HCT116 (cell line): Measurements from ENCODE around the gene GPR150. TPM values are rescaled to one million over a fixed set of nuclear protein-coding genes. Genes with fewer than 3 reads are reported as not detected.

ENCODE experiments used
- ATAC-seq: fragments of 200-7000 bp; cut with Tn5 transposase; 2 replicates; pipeline ENCODE4 v1.9.1; 2020; ENCODE audit warnings: mild to moderate bottlenecking, moderate library complexity
- BruUV-seq: library from RNA; stranded (reverse); fragments of 400-500 nt; replicated peaks from 2 replicates; lab custom pipeline; 2021; lab: Mats Ljungman, UMichigan
- CTCF ChIA-PET: fragments of 300-600 bp; sonication (Branson Sonifier 250); formaldehyde crosslinking; loops from one replicate; lab custom pipeline; 2021; ENCODE audit warnings: antibody characterized with exemption; lab: Charles Lee
- POLR2A ChIA-PET: fragments of 300-600, 350-600 bp; sonication (Branson Sonifier 250); formaldehyde crosslinking; loops from one replicate; lab custom pipeline; 2021; ENCODE audit warnings: antibody characterized with exemption; lab: Charles Lee
- RAD21 ChIA-PET, 2 experiments: fragments of 300-600 bp; sonication (Branson Sonifier 250); formaldehyde crosslinking; loops; one replicate each; lab custom pipeline; 2023; ENCODE audit warnings: low total read pairs in 2 of 2; ENCODE audit not compliant: uncharacterized antibody in 2 of 2, unreplicated experiment in 2 of 2, low non-redundant PET in 1 of 2; lab: Charles Lee
- DNase-seq: peaks from one replicate; pipeline ENCODE4 v3.0.0-alpha.2; 2010; ENCODE audit warnings: low read depth, low spot score
- H2AFZ ChIP-seq: fragments of 200-600 bp; shearing (Covaris generic), sonication (generic); 2 replicates; pipeline ENCODE4 v1.6.1; 2017; ENCODE audit warnings: low read depth, mixed run types, mixed read lengths, antibody characterized with exemption, low read length; ENCODE audit not compliant: poor library complexity, severe bottlenecking
- H3K27ac ChIP-seq: 2 replicates; pipeline ENCODE4 v1.5.1; 2012; ENCODE audit warnings: low read depth, low read length
- H3K27me3 ChIP-seq: fragments of 200-600 bp; sonication (generic); 2 replicates; pipeline ENCODE4 v1.6.1; 2016; ENCODE audit warnings: mixed run types, low read length, mixed read lengths; ENCODE audit not compliant: insufficient read depth
- H3K36me3 ChIP-seq, 2 experiments: fragments of 200-500 bp in 1 of 2; fragments of 200-600 bp in 1 of 2; sonication (Bioruptor generic) in 1 of 2; sonication (generic) in 1 of 2; 2 replicates each; pipeline versions ENCODE4 v1.5.1 to v1.6.1; 2014 to 2016; ENCODE audit warnings: low read length in 2 of 2, inconsistent platforms in 1 of 2, mixed read lengths in 1 of 2, mixed run types in 1 of 2; ENCODE audit not compliant: insufficient read depth in 2 of 2, control insufficient read depth in 1 of 2
- H3K4me1 ChIP-seq, 2 experiments: fragments of 200-600 bp in 1 of 2; sonication (generic) in 1 of 2; 2 replicates each; pipeline versions ENCODE4 v1.5.1 to v1.6.1; 2012 to 2017; ENCODE audit warnings: low read length in 2 of 2, inconsistent platforms in 1 of 2, mild to moderate bottlenecking in 1 of 2, mixed read lengths in 1 of 2, mixed run types in 1 of 2, moderate library complexity in 1 of 2; ENCODE audit not compliant: insufficient read depth in 2 of 2, control insufficient read depth in 1 of 2
- H3K4me2 ChIP-seq: fragments of 200-600 bp; sonication (generic); 2 replicates; pipeline ENCODE4 v1.6.1; 2017; ENCODE audit warnings: mixed run types, low read length, mixed read lengths
- H3K4me3 ChIP-seq, 2 experiments: fragments of 200-600 bp in 1 of 2; sonication (generic) in 1 of 2; replicated peaks in 1 of 2; 2 replicates each; pipeline ENCODE4 v1.5.1; 2011 to 2016; ENCODE audit warnings: low read length in 2 of 2, control low read depth in 1 of 2, low read depth in 1 of 2, mild to moderate bottlenecking in 1 of 2, mixed read lengths in 1 of 2, mixed run types in 1 of 2
- H3K79me2 ChIP-seq: fragments of 200-600 bp; sonication (generic); 2 replicates; pipeline ENCODE4 v1.6.1; 2017; ENCODE audit warnings: mild to moderate bottlenecking, mixed run types, low read length, moderate library complexity, mixed read lengths; ENCODE audit not compliant: insufficient read depth
- H3K9ac ChIP-seq: fragments of 200-600 bp; sonication (generic); 2 replicates; pipeline ENCODE4 v1.6.1; 2016; ENCODE audit warnings: low read length, mixed read lengths
- H3K9me2 ChIP-seq: fragments of 200-600 bp; sonication (generic), shearing (Covaris generic); 2 replicates; pipeline ENCODE4 v1.6.1; 2017; ENCODE audit warnings: mixed run types, mild to moderate bottlenecking, moderate library complexity; ENCODE audit not compliant: insufficient read depth
- H3K9me3 ChIP-seq, 2 experiments: fragments of 200-500 bp in 1 of 2; fragments of 200-600 bp in 1 of 2; sonication (Bioruptor generic) in 1 of 2; sonication (generic) in 1 of 2; 2 replicates each; pipeline ENCODE4 v1.6.1; 2014 to 2017; ENCODE audit warnings: low read length in 2 of 2, mixed read lengths in 2 of 2, inconsistent platforms in 1 of 2, low read depth in 1 of 2, mild to moderate bottlenecking in 1 of 2, mixed run types in 1 of 2, moderate library complexity in 1 of 2; ENCODE audit not compliant: control insufficient read depth in 1 of 2, insufficient read depth in 1 of 2
- H4K20me1 ChIP-seq: fragments of 200-600 bp; sonication (generic), shearing (Covaris generic); 2 replicates; pipeline ENCODE4 v1.6.1; 2017; ENCODE audit warnings: mixed run types, mild to moderate bottlenecking, moderate library complexity; ENCODE audit not compliant: insufficient read depth
- ATF3 ChIP-seq: IDR thresholded peaks from 2 replicates; pipeline ENCODE4 v1.6.1; 2012
- CBX3 ChIP-seq: IDR thresholded peaks from 2 replicates; pipeline ENCODE4 v1.6.1; 2012; ENCODE audit warnings: low read depth
- POLR2A ChIP-seq: IDR thresholded peaks from 2 replicates; pipeline ENCODE4 v1.7.0; 2011; ENCODE audit warnings: borderline replicate concordance; ENCODE audit not compliant: insufficient read depth, insufficient read length; ENCODE audit errors: extremely low read depth
- RAD21 ChIP-seq: IDR thresholded peaks from 2 replicates; pipeline ENCODE4 v1.6.1; 2012; ENCODE audit warnings: low read depth, mild to moderate bottlenecking
- TCF7L2 ChIP-seq: IDR thresholded peaks from 2 replicates; pipeline ENCODE4 v1.7.0; 2011; ENCODE audit warnings: borderline replicate concordance, inconsistent platforms; ENCODE audit not compliant: insufficient read depth, insufficient read length; ENCODE audit errors: extremely low read depth
- YY1 ChIP-seq: IDR thresholded peaks from 2 replicates; pipeline ENCODE4 v1.6.1; 2011; ENCODE audit warnings: low read length, low read depth, moderate library complexity, mild to moderate bottlenecking; ENCODE audit not compliant: insufficient replicate concordance; ENCODE audit errors: extremely low read depth
- ZFX ChIP-seq: fragments of 450-650 bp; IDR thresholded peaks from 2 replicates; pipeline ENCODE4 v1.6.1; 2017
- intact Hi-C: fragments of 100-400 bp; cut with micrococcal nuclease; formaldehyde crosslinking; loops from 2 replicates; pipeline ENCODE4 v1.10.0; 2022
- total RNA-seq: library from RNA; stranded (reverse); gene quantifications from one replicate; pipeline ENCODE4 v1.2.1, GENCODE V29; 2021; ENCODE audit not compliant: unreplicated experiment

Gene GPR150
- total RNA-seq, 1 experiment from 2014 or later = not detected

- no peaks in the 10 kb centered on the region for H3K27me3 ChIP-seq
- H3K9me3 ChIP-seq = peaks cover 0 to 4% of the 10 kb centered on the region in 2 experiments; a peak in 1 of 4 replicates
- no TSS peak for BruUV-seq
- DNase-seq (no peak), ATAC-seq (no peak)
- H3K36me3 ChIP-seq = no peaks in the 10 kb centered on the region
- no peak for TF ChIP-seq RAD21
- no peak for TF ChIP-seq ZFX
- no peak for TF ChIP-seq YY1
- TF ChIP-seq CBX3 = no peak
- no peak for TF ChIP-seq POLR2A
- no peak for TF ChIP-seq TCF7L2
- no peak for TF ChIP-seq ATF3
- ChIA-PET RAD21 (no interaction called here), CTCF (no interaction called here), POLR2A (no interaction called here)
- H3K4me1 ChIP-seq = no peaks in the 10 kb centered on the region
- intact Hi-C loops = no loop called here
- no peaks in the 10 kb centered on the region for H4K20me1 ChIP-seq
- no peak overlapping the region for H3K27ac ChIP-seq
- peak overlapping the region; percentile 18 for H2AFZ ChIP-seq
- no peak overlapping the region for H3K4me3 ChIP-seq
- H3K79me2 ChIP-seq = no peaks in the 10 kb centered on the region
- H3K9me2 ChIP-seq = no peaks in the 10 kb centered on the region
- no peak overlapping the region for H3K4me2 ChIP-seq
- H3K9ac ChIP-seq = no peak overlapping the region
Observed at GRCh38 chr5:95615164-95615467, 4.8 kb upstream of the GPR150 start.

DNA sequence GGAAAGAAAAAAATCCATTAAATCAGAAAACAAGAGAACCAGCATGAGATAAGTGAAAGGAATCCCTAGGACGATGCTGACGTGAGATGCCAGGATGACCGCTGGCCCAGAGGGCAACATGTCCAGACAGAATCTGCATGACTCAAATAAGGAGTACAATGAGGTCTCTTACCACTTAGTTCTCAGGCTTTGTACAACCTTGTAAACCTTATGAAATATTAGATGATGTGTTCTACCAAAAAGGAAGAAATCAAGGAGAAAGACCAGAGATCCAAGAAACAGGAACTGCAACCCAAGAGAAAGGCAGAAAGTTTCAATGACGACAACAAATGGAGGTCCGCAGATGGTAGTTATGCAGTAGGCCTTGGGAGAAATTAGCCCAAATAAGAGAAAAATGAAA is 2.8 kb upstream of the GPR150 start:
- Histone ChIP-seq H3K27ac (no peak overlapping the region), H3K4me2 (no peak overlapping the region), H3K4me1 (no peaks in the 10 kb centered on the region), H3K79me2 (no peaks in the 10 kb centered on the region), H3K27me3 (no peaks in the 10 kb centered on the region), H2AFZ (no peak overlapping the region), H3K4me3 (no peak overlapping the region), H4K20me1 (no peaks in the 10 kb centered on the region), H3K36me3 (no peaks in the 10 kb centered on the region), H3K9ac (no peak overlapping the region), H3K9me3 (peaks cover 0 to 4% of the 10 kb centered on the region in 2 experiments; a peak in 1 of 4 replicates), H3K9me2 (no peaks in the 10 kb centered on the region)
- intact Hi-C loops = no loop called here
- ChIA-PET POLR2A (no interaction called here), RAD21 (no interaction called here), CTCF (no interaction called here)
- DNase-seq = no peak
- ATAC-seq = no peak
- no TSS peak for BruUV-seq
- no peak for TF ChIP-seq YY1
- no peak for TF ChIP-seq TCF7L2
- TF ChIP-seq POLR2A = no peak
